Esophagus squamous epithelium (tissue), 4 donors: ENCODE measurements around the gene KRT39.

Source experiments
- CTCF ChIP-seq, 6 experiments: fragments of 450-650 bp in 4 of 6; fragments of 200-600 bp in 2 of 6; sonication (generic) in 2 of 6; IDR thresholded peaks; one replicate each; pipeline ENCODE4 v1.5.1; 2016 to 2019; ENCODE audit warnings: antibody characterized with exemption in 6 of 6, mild to moderate bottlenecking in 4 of 6, moderate library complexity in 4 of 6
- POLR2A ChIP-seq, 4 donors: fragments of 450-650 bp; IDR thresholded peaks; one replicate each; pipeline ENCODE4 v1.6.1; 2017; ENCODE audit warnings: antibody characterized with exemption in 4 of 4, mild to moderate bottlenecking in 4 of 4, moderate library complexity in 3 of 4

- TF ChIP-seq CTCF (IDR thresholded peaks at IDR 0.05) (no peak), POLR2A (IDR thresholded peaks at IDR 0.05) (no peak)
These were observed 8.8 kb upstream of the KRT39 start for GRCh38 chr17:40975516-40975915.
